HG02885 (cell line): ENCODE data around the gene CEP112.
"Not testable (repeated sequence)": the region's sequence is repeated elsewhere in the genome, so short reads cannot be mapped to it uniquely, and the experiment has no call there.

Experiments
- ATAC-seq: cut with Tn5 transposase; IDR thresholded peaks from one replicate; pipeline ENCODE4 v1.9.1; 2021; ENCODE audit warnings: mild to moderate bottlenecking; ENCODE audit not compliant: unreplicated experiment, poor library complexity

Gene CEP112

GRCh38 chr17:66087073-66087472 lies 104.9 kb downstream of the CEP112 start:
- no peak for ATAC-seq

GRCh38 chr17:66085221-66085620 lies 106.7 kb downstream of the CEP112 start:
- no peak for ATAC-seq

- ATAC-seq, result not testable (repeated sequence)
Observed at GRCh38 chr17:66080670-66081069, 111.3 kb downstream of the CEP112 start.

GRCh38 chr17:66076546-66077190 lies 115.3 kb downstream of the CEP112 start:
- no peak for ATAC-seq

GRCh38 chr17:66073384-66073783 lies 118.5 kb downstream of the CEP112 start:
- ATAC-seq, result no peak

- no peak for ATAC-seq
Observed at GRCh38 chr17:66063686-66064085, 128.2 kb downstream of the CEP112 start.

GRCh38 chr17:66056148-66056547 lies 135.8 kb downstream of the CEP112 start:
- no peak for ATAC-seq

- no peak for ATAC-seq
Observed at GRCh38 chr17:66054242-66054641, 137.7 kb downstream of the CEP112 start.

- no peak for ATAC-seq
Observed at GRCh38 chr17:66044083-66044482, 147.8 kb downstream of the CEP112 start.

- no peak for ATAC-seq
Observed at GRCh38 chr17:66043419-66043818, 148.5 kb downstream of the CEP112 start.

- no peak for ATAC-seq
Observed at GRCh38 chr17:66040402-66040801, 151.5 kb downstream of the CEP112 start.

GRCh38 chr17:66038125-66038524 lies 153.8 kb downstream of the CEP112 start:
- no peak for ATAC-seq

- ATAC-seq, result no peak
Observed at GRCh38 chr17:66037221-66037620, 154.7 kb downstream of the CEP112 start.

GRCh38 chr17:66032082-66032712 lies 159.7 kb downstream of the CEP112 start:
- peak; percentile 91 for ATAC-seq

GRCh38 chr17:66025551-66025950 lies 166.4 kb downstream of the CEP112 start:
- no peak for ATAC-seq

- ATAC-seq, result no peak
Observed at GRCh38 chr17:66021757-66022156, 170.2 kb downstream of the CEP112 start.

- ATAC-seq, result no peak
Observed at GRCh38 chr17:66018786-66019185, 173.1 kb downstream of the CEP112 start.

- no peak for ATAC-seq
Observed at GRCh38 chr17:66016231-66016630, 175.7 kb downstream of the CEP112 start.

- ATAC-seq, result no peak
Observed at GRCh38 chr17:66008680-66009079, 183.3 kb downstream of the CEP112 start.

GRCh38 chr17:66006654-66007053 lies 185.3 kb downstream of the CEP112 start:
- ATAC-seq, result no peak

- ATAC-seq, result no peak
Observed at GRCh38 chr17:66002812-66003211, 189.1 kb downstream of the CEP112 start.

- no peak for ATAC-seq
Observed at GRCh38 chr17:66002063-66002585, 189.8 kb downstream of the CEP112 start.
